GM03348 (cell line): ENCODE results near the gene CHIA.
A peak's percentile ranks its signal among the peaks of the same experiment; 100 is the strongest.
"Not testable (repeated sequence)": the region's sequence is repeated elsewhere in the genome, so short reads cannot be mapped to it uniquely, and the experiment has no call there.

Experiments used
- DNase-seq: peaks from one replicate; pipeline ENCODE4 v3.0.0; 2012; ENCODE audit warnings: low spot score

CHIA gene

GRCh38 chr1:111285879-111286278 is 4.8 kb upstream of the CHIA start:
- DNase-seq = no peak

DNA sequence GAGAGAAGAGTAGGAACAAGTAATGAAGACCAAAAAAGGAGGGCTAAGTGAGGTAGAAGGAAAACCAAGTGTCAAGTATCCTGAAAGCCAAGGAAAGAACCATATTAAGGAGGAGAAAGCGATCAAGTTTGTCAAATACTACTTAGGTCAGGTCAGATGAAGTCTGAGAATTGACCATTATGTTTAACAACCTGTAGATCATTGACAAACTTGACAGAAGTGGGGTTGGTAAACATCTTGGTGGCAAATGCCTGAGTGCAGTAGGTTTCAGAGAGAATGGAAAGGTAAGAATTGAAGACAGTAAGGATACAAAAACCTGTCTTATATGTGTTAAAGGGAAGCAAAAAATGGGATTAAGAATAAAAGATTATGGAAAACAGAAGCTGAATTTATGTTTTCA is 3.7 kb upstream of the CHIA start:
- no peak for DNase-seq

DNA sequence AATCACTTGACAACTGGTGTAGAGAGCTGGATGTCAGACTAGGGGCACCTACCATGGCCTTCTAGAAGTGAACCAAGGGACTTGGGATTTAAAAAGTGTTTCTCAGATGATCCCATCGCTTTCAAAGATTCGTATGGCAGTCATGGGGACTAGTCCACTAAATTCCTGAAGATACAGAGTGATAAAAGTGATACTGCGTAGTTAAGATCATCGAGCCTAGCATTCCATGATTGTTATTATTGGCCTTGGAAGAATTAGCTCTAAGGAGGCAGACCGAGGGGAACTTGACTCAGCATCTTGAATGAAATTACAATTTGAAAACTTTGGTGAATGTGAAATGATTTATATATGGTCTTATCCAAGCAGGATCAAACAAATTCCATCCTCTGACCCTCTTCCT is 1.3 kb upstream of the CHIA start:
- DNase-seq = no peak

DNA sequence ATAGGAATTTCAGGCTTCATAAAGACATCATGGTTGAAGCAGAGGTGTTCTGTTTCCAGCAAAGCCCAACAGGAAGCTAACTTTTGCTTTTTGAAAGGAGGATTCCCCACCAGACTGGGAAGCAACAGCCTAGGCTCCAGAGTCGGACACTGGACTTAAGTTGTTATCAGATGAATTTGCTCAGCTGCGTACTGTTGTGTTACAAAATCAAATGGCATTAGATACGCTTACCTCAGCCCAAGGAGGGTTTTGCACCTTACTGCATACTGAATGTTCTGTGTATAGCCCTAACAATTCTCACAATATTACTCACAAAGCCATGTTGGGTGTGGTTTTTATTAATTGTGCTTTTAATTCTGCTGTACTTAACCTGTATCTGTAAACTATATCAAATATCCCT is 547 bp upstream of the CHIA start:
- no peak for DNase-seq

DNA sequence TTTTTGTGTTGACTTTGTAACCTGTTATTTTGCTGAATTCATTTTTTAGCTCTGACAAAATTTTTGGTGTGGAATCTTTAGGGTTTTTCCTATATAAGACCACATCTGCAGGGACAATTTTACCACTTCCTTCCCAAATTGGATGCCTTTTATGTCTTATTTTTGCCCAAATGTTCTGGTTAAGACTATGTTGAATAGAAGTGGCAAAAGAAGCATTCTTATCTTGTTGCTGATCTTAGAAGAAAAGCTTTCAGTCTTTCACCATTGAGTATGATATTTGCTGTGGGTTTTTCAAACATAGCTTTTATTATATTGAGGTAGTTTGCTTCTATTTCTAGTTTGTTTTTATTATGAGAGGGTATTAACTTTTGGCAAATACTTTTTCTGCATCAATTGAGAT is 3.7 kb downstream of the CHIA start:
- no peak for DNase-seq

DNA sequence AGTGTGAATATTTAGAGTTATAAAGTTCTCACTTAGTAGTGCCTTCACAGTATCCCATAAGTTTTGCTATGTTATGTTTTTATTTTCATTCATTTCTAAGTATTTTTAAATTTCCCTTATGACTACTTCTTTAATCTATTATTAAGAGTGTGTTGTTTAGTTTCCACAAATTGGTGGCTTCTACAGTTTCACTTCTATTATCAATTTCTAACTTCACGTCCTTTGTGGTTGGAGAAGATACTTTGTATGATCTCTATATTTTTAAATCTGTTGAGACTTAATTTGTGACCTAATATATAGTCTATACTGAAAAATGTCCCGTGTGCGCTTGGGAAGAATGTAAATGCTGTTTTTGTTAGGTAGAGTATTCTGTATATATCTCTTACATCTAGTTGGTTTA is 11.7 kb downstream of the CHIA start:
- no peak for DNase-seq

DNA sequence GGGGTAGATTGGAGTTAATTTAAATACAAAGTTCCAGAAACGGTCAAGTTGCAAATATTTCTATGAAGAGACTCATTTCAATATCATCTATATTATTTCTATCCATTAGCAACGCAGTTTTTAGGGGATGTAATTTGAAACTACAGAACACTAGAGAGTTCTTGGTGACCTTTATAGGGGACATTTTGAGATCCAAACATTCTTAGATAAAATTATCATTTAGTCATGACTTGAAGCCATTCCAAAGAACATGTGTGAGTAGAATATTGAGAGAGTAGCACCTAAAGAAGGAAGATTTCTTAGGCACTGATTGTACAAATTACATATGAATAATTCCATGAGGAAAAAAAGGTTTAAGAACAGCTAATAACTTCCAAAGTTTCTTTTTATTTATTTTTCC is 19.0 kb downstream of the CHIA start:
- no peak for DNase-seq

DNA sequence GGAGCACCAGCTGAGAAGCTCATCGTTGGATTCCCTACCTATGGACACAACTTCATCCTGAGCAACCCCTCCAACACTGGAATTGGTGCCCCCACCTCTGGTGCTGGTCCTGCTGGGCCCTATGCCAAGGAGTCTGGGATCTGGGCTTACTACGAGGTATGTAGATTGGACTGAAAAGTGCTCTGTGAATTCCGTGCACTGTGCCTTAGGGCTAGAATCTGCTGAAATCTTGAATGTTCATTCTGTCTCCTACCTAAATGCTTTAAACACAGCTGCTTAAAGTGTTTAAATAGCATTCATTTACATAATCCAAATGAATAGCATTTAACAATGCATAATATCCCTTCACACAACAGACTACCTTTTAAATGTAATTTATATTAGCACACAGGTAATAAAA is 27.9 kb downstream of the CHIA start:
- no peak for DNase-seq

DNA sequence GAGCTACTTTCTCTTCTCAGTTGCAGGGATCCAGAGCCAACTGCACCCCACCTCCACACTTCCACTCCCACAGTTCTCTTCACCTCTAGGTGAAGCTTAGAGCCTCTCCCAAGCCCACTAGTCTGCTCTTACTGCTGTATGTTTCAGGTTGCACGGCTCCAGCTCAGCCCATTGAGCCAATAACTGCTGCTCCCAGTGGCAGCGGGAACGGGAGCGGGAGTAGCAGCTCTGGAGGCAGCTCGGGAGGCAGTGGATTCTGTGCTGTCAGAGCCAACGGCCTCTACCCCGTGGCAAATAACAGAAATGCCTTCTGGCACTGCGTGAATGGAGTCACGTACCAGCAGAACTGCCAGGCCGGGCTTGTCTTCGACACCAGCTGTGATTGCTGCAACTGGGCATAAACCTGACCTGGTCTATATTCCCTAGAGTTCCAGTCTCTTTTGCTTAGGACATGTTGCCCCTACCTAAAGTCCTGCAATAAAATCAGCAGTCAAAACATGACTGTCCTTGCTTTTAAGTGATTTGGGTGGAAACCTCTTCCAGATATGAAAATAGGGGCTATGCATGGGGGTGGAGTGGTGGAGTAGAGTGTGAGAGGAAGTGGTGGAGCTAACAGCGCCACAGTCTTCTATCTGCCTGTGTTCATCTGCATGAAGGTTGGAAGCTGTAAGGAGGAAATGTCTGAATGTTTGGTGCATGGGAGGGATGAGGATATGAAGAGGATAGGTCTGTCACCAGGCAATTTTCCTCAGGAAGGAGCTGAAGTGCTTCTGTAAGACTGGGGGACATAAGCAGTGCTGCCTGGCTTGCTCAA is 29.6 kb downstream of the CHIA start:
- no peak for DNase-seq

GRCh38 chr1:111323231-111323630 is 32.6 kb downstream of the CHIA start:
- no peak for DNase-seq

DNA sequence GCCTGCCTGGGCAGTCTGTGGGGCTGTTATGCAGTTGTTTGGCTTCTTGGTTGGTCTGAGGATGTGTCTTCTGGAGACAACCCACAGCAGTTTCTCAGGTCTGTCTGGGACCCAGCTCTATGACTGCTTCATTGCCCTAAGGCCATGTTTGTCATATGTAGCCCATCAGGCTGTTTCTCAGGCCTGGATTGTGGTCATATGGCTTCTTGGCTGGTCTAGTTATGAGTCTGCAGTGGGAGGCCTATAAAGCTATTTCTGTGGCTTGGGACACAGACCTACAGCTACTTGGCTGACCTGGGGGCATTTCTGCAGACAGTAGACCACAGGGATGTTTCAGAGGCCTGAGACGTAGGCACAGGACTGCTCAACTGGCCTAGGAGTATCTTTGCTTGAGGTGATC is 41.5 kb downstream of the CHIA start:
- DNase-seq = no peak

DNA sequence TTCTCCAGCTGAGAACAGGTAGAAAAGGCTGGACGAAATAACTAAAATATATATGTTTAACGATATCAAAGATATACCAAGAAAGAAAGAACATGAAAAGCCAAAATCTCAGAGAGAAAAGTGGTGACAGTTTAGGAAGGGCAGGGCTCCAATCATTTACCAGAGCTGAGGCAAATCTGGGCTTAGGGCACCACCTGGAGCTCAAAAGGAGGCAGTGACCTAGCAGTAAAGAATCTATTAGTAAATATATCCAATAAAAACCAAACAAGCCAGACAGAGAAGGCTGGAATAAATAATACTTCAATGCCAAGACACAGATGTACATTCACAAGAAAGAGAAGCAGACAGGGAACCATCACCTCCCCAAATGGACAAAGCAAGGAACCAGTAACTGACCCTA is 43.5 kb downstream of the CHIA start:
- peak; percentile 71 for DNase-seq

DNA sequence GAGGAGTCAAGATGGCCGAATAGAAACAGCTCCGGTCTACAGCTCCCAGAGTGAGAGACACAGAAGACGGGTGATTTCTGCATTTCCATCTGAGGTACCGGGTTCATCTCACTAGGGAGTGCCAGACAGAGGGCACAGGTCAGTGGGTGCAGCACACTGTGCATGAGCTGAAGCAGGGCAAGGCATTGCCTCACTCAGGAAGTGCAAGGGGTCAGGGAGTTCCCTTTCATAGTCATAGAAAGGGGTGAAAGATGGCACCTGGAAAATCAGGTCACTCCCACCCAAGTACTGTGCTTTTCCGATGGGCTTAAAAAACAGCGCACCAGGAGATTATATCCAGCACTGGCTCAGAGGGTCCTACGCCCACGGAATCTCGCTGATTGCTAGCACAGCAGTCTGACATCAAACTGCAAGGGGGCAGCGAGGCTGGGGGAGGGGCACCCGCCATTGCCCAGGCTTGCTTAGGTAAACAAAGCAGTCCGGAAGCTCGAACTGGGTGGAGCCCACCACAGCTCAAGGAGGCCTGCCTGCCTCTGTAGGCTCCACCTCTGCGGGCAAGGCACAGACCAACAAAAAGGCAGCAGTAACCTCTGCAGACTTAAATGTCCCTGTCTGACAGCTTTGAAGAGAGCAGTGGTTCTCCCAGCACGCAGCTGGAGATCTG is 44.7 kb downstream of the CHIA start:
- DNase-seq = not testable (repeated sequence)

GRCh38 chr1:111338849-111339248 is 48.2 kb downstream of the CHIA start:
- not testable (repeated sequence) for DNase-seq

- peak; percentile 95 for DNase-seq
Measured at GRCh38 chr1:111346089-111346885, 55.6 kb downstream of the CHIA start.

DNA sequence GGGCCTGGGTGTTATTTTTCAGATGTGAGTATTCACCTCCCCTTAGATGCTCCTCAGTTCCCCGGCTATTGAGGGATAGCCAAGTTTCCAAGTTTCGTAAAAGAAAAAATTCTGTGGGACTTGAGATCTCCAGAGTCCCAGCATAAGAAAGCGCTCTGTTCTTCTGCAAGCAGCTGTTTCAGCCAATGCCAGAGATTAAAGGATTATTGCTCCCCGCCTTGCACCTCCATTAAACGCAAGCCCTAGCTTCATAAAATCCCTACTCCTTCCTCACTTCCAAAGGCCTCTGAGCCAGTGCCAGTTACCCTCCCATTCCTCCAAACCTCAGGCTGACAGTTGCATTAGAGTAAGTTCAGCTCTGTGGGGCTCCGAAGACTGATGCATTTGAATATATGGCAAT is 56.4 kb downstream of the CHIA start:
- DNase-seq = no peak

DNA sequence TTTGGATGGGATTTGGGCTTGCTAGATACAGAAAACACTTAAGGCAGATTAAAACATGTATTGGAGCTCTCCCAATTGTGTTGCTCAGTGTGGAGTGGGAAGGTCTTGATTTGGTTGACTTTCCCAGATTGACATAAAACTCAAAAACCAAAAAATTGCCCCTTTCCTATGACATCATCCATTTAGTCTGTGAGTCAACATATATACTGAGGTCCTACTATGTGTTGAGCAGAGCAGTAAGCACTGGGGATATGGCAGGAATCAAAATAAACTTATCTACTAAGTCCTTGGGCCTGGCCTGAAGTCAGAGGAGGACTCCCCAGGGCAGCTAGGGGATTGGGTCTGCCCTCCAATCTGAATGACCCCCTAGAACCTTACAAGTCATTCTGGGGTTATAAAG is 61.0 kb downstream of the CHIA start:
- DNase-seq = no peak

DNA sequence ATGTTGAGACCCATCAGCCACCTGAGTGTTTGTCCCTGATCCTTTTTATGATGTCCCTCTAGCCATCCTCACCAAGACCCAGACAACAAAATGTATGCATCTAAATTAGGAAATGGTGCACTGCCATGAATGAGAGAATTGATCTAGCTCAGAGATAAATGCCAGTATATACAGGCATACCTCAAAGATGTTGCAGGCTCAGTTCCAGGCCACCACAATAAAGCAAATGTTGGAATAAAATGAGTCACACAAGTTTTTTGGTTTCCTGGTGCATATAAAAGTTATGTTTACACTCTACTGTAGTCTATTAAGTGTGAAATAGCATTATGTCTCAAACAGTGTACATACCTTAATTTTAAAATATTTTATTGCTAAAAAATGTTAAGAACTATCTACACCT is 63.9 kb downstream of the CHIA start:
- no peak for DNase-seq

GRCh38 chr1:111358964-111359363 is 68.3 kb downstream of the CHIA start:
- DNase-seq = no peak

GRCh38 chr1:111359376-111359775 is 68.7 kb downstream of the CHIA start:
- no peak for DNase-seq

DNA sequence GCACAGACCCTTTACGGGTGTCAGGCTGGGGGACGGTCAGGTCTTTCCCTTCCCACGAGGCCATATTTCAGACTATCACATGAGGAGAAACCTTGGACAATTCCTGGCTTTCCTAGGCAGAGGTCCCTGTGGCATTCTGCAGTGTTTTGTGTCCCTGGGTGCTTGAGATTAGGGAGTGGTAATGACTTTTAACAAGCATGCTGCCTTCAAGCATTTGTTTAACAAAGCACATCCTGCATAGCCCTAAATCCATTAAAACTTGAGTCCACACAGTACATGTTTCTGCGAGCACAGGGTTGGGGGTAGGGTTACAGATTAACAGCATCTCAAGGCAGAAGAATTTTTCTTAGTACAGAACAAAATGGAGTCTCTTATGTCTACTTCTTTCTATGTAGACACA is 69.6 kb downstream of the CHIA start:
- DNase-seq = not testable (repeated sequence)

DNA sequence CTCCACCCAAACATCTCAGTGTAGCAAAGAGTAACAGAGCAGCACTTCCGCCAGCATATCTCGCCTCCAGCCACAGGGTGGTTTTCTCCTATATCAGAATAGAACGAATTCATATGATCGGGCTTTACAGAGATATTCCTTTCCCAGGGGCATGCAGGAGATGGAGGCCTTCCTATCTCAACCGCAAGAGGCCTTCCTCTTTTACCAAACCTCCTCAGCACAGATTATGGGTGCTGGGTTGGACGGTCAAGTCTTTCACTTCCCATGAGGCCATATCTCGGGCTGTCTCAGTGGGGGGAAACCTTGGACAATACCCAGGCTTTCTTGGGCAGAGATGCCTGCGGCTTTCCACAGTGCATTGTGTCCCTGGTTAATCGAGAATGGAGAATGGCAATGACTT is 71.1 kb downstream of the CHIA start:
- no peak for DNase-seq

- no peak for DNase-seq
Measured at GRCh38 chr1:111364690-111365089, 74.0 kb downstream of the CHIA start.
